ENCODE data around the gene MMP10. TPM values are rescaled to one million over a fixed set of nuclear protein-coding genes. Genes with fewer than 3 reads are reported as not detected.

MMP10 gene
- total and polyA plus RNA-seq, 2 donors (not counting 1 experiment from before 2014, with no cell fraction given) = not detected

- DNase-seq (no peak), ATAC-seq (ENCODE audit: low read depth) (no peak)
- Histone ChIP-seq H4K20me1 (ENCODE audit: control insufficient read depth, insufficient read depth, low read length, poor library complexity, severe bottlenecking) (no peaks in the 10 kb centered on the region), H3K27me3 (replicated peaks in 1 of 4; ENCODE audit: control extremely low read depth in 1 of 4, control insufficient read depth in 3 of 4, insufficient read depth in 4 of 4, low read length in 3 of 4) (peaks cover 0 to 6% (median 0%) of the 10 kb centered on the region in 4 experiments), H3K9ac (ENCODE audit: low read length) (no peak overlapping the region), H3K36me3 (replicated peaks in 1 of 2; ENCODE audit: control extremely low read depth in 1 of 2, control insufficient read depth in 1 of 2, extremely low read depth in 1 of 2, insufficient read depth in 2 of 2, low read length in 1 of 2) (no peaks in the 10 kb centered on the region), H3K4me1 (ENCODE audit: control insufficient read depth in 2 of 2, insufficient read depth in 2 of 2, low read length in 2 of 2) (no peaks in the 10 kb centered on the region), H3K9me3 (ENCODE audit: control extremely low read depth in 1 of 3, control insufficient read depth in 2 of 3, insufficient read depth in 1 of 3, low read length in 2 of 3) (peaks cover 0 to 4% (median 0%) of the 10 kb centered on the region in 3 donors), H2AFZ (ENCODE audit: insufficient read depth, low read depth, low read length, poor library complexity, severe bottlenecking) (no peak overlapping the region), H3K27ac (ENCODE audit: low read length in 2 of 2) (no peak overlapping the region), H3K4me2 (replicated peaks; ENCODE audit: low read depth, low read length, poor library complexity, severe bottlenecking) (no peak overlapping the region), H3K4me3 (ENCODE audit: control extremely low read depth in 1 of 5, extremely low read depth in 1 of 5, insufficient read depth in 1 of 5, low read depth in 2 of 5, low read length in 4 of 5) (no peak overlapping the region), H3K79me2 (ENCODE audit: control insufficient read depth, insufficient read depth, low read length) (no peaks in the 10 kb centered on the region)
- Mint-ChIP-seq H3K9me3 (ENCODE audit: insufficient read depth) (no peaks in the 10 kb centered on the region), H3K4me3 (no peak overlapping the region), H3K4me1 (no peaks in the 10 kb centered on the region), H3K27me3 (peaks cover 15% of the 10 kb centered on the region), H3K27ac (no peak overlapping the region)
- no CpG with 5 or more reads among the region's 1 CpG for WGBS (ENCODE audit: insufficient coverage)
- ChIA-PET POLR2A (no interaction called here), CTCF (no interaction called here)
- intact Hi-C loops (cut with micrococcal nuclease) = no loop called here
- TF ChIP-seq EZH2 (IDR thresholded peaks at IDR 0.05; ENCODE audit: borderline replicate concordance, insufficient read depth, low read depth, low read length, poor library complexity, severe bottlenecking) (no peak), CTCF (IDR thresholded peaks at IDR 0.05) (no peak)
Observed at GRCh38 chr11:102824556-102824955, 44.1 kb upstream of the MMP10 start.

- Histone ChIP-seq H3K79me2 (ENCODE audit: control insufficient read depth, insufficient read depth, low read length) (no peaks in the 10 kb centered on the region), H3K9me3 (ENCODE audit: control extremely low read depth in 1 of 3, control insufficient read depth in 2 of 3, insufficient read depth in 1 of 3, low read length in 2 of 3) (peaks cover 0 to 5% (median 0%) of the 10 kb centered on the region in 3 donors), H3K27ac (ENCODE audit: low read length in 2 of 2) (no peak overlapping the region), H3K4me1 (ENCODE audit: control insufficient read depth in 2 of 2, insufficient read depth in 2 of 2, low read length in 2 of 2) (no peaks in the 10 kb centered on the region), H2AFZ (ENCODE audit: insufficient read depth, low read depth, low read length, poor library complexity, severe bottlenecking) (no peak overlapping the region), H3K9ac (ENCODE audit: low read length) (no peak overlapping the region), H3K4me2 (replicated peaks; ENCODE audit: low read depth, low read length, poor library complexity, severe bottlenecking) (no peak overlapping the region), H3K27me3 (replicated peaks in 1 of 4; ENCODE audit: control extremely low read depth in 1 of 4, control insufficient read depth in 3 of 4, insufficient read depth in 4 of 4, low read length in 3 of 4) (no peaks in the 10 kb centered on the region), H3K4me3 (ENCODE audit: control extremely low read depth in 1 of 5, extremely low read depth in 1 of 5, insufficient read depth in 1 of 5, low read depth in 2 of 5, low read length in 4 of 5) (no peak overlapping the region), H3K36me3 (replicated peaks in 1 of 2; ENCODE audit: control extremely low read depth in 1 of 2, control insufficient read depth in 1 of 2, extremely low read depth in 1 of 2, insufficient read depth in 2 of 2, low read length in 1 of 2) (no peaks in the 10 kb centered on the region), H4K20me1 (ENCODE audit: control insufficient read depth, insufficient read depth, low read length, poor library complexity, severe bottlenecking) (no peaks in the 10 kb centered on the region)
- intact Hi-C loops (cut with micrococcal nuclease) = no loop called here
- TF ChIP-seq CTCF (IDR thresholded peaks at IDR 0.05) (no peak), EZH2 (IDR thresholded peaks at IDR 0.05; ENCODE audit: borderline replicate concordance, insufficient read depth, low read depth, low read length, poor library complexity, severe bottlenecking) (no peak)
- DNase-seq (no peak), ATAC-seq (ENCODE audit: low read depth) (no peak)
- POLR2A ChIA-PET = no interaction called here
- Mint-ChIP-seq H3K4me1 (no peaks in the 10 kb centered on the region), H3K4me3 (no peak overlapping the region), H3K27me3 (peaks cover 12% of the 10 kb centered on the region), H3K27ac (no peak overlapping the region), H3K9me3 (ENCODE audit: insufficient read depth) (peaks cover 3% of the 10 kb centered on the region)
- CTCF ChIA-PET = no interaction called here
- 94% methylated on average over 6 of the region's 6 CpGs for WGBS (ENCODE audit: insufficient coverage)
Observed at GRCh38 chr11:102819491-102819890, 39.1 kb upstream of the MMP10 start.

Measured in B cell (primary cell).